Activated gamma-delta T cell treated with Interleukin-2 at 50 U/mL for 16 hours (primary cell): ENCODE data around the gene ATP2A3.
A peak's percentile ranks its signal among the peaks of the same experiment; 100 is the strongest.

ENCODE experiments used
- DNase-seq: peaks from one replicate; pipeline ENCODE4 v3.0.0-alpha.2; 2020

The ATP2A3 gene

DNA sequence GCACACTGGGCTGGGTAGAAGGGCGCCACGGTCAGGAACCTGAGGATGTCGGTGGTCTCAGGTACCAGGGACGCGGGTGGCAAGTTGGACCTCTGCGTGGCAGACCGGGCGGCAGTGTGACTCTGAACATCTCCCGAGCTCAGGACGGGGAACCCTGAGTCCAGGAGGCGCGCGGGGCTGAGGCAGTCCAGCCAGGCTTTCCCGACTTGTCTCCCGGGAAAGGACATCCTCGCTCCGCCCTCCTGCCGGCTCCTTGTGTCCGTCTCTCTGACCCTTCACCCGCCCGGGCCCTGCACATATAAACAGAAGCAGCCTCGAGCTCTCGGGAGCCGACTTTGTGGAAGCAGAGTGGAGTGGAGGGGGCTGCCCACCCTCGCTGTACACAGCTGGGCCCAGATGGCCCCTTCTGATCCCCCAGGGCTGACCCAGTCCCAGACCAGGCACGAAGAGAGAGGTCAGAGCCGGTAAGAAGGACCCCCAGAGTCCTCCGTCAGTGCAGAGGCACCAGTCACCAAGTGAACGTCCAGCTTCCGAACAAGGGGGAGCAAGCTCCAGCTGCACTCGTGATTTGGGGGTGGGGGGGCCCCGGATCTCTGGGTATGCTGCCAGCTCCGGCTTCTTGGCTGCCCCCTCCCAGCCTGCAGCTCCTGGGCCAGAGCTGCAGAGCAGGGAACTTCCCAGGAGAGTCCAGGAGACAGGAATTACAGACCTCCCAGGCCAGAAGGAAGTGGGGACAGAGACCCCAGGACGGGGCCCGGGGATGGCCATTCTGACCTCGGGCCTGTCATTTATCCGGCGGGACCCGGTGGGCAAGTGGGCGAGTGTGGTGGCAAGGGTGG, 39.5 kb downstream of the ATP2A3 start:
- no peak for DNase-seq

DNA sequence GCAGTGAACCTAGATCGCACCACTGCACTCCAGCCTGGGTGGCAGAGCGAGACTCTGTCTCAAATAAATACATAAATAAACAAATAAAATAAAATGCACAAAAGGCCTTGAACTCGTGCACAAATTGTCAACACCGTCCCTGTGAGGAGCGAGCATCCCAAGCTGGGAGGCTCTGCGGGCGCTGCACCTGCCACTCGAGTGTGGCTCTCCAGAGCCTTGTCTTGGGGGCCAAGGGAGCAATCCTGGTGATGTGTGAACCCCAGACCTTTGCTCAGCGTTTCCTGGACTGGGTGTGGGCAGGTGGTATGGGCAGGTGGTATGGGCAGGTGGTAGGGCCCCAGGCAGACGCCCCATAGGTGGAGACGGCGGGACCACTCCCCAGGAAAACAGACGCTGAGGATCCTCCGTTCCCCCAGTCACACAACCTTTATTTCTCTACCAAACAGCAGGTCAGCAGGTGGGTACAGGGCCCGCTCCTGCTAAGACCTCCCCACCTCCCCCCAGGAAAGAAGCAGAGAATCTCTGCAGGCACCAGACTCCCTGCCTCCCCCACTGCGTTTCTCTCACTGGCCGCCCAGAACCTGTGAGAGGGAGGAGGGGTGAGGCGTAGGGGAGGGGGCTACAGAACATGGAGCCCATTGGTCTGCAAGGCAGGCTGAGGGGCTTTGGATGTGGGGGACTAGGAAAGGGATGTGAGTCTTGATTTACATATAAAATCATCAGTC, 40.6 kb downstream of the ATP2A3 start:
- no peak for DNase-seq

- DNase-seq: no peak
Observed at GRCh38 chr17:3922765-3923164, 41.5 kb downstream of the ATP2A3 start.

DNA sequence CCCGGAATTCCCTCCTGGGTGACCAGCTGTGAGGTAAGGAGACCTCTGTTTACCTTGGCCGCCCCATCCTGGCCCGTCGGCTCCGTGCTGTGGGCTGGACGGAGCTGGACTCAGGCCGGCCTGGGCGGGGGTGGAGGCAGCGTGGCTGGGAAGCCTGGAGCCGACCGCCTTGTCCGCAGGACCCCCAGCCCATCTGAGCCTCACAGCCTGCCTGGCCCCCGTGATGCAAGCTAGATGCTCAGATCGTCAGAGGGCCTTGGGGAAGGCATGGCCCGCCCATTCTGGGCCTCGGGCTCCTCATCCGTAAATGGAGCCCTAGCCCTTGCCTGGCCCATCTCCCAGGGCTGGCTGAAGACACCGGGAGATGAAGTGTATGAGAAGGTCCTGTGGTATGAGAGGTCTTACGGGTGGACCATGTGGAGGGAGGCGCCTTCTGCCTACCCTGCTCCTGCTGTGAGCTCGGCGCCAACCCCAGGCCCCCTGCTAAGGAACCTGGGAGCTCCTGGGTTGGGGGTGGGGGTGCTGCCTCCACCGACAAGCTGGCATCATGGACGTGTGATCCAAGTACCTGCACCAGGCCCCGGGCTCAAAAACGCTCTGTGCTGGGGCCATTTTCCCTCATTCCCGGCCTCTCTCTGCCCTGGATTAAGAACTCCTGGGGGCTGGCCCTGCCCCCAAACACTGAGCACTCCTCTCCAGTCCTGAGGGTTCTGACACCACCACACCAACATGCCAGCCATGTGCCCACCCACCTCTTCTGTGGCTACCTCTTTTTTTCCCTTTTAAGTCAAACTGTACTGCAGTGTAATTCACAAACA, 42.5 kb downstream of the ATP2A3 start:
- DNase-seq: no peak

- DNase-seq: no peak
Observed at GRCh38 chr17:3921006-3921405, 43.2 kb downstream of the ATP2A3 start.

GRCh38 chr17:3919123-3919624, 45.1 kb downstream of the ATP2A3 start:
- DNase-seq: no peak

DNA sequence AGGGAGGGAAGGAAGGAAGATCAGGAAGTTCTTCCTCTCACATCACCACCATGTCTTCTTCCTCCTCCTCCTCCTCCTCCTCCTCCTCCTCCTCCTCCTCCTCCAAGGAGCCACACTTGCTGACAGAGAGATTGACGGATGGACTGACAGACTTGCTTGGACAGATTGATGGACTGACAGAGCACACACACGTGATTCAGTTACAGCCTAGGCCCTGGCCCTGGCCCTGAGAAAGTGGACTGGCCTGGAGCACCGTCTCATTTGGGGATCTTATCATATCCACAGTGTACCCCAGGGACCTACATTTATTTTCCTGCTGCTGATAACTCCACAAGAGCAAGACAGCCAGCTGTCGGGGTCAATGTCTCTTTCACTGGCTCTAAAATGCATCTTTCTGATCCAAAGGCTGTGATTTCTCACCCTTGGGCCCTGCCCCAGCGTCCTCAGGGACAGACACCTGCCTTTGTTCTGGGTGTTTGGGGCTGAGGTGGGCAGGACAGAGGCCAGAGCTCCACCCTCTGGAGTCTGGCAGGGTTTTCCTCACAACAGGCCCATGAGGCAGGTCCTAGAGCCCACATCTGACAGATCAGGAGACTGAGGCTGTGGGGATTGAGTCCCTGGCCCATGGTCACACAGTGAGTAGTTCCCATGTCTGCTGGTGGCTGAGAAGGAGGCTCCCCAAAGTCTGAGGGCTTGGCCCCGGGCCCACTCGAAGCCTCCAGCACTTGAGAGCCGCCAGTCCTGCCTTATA, 45.7 kb downstream of the ATP2A3 start:
- no peak for DNase-seq

- no peak for DNase-seq
Observed at GRCh38 chr17:3917391-3917931, 46.8 kb downstream of the ATP2A3 start.

GRCh38 chr17:3916825-3917224, 47.4 kb downstream of the ATP2A3 start:
- no peak for DNase-seq

GRCh38 chr17:3915995-3916696, 48.1 kb downstream of the ATP2A3 start, which contains the start of gene P2RX1:
Gene P2RX1, minus strand, starts transcription at chr17:3916465. Its CDS starts 240 bp downstream, at chr17:3916225.
- peak; percentile 29 for DNase-seq

- no peak for DNase-seq
Observed at GRCh38 chr17:3915581-3915994, 48.6 kb downstream of the ATP2A3 start.

- no peak for DNase-seq
Observed at GRCh38 chr17:3914312-3914670, 49.9 kb downstream of the ATP2A3 start.

- peak; percentile 81 for DNase-seq
Observed at GRCh38 chr17:3913531-3914311, 50.5 kb downstream of the ATP2A3 start.

- DNase-seq: no peak
Observed at GRCh38 chr17:3912827-3913226, 51.4 kb downstream of the ATP2A3 start.

GRCh38 chr17:3911271-3912053, 52.8 kb downstream of the ATP2A3 start:
- peak; percentile 55 for DNase-seq

DNA sequence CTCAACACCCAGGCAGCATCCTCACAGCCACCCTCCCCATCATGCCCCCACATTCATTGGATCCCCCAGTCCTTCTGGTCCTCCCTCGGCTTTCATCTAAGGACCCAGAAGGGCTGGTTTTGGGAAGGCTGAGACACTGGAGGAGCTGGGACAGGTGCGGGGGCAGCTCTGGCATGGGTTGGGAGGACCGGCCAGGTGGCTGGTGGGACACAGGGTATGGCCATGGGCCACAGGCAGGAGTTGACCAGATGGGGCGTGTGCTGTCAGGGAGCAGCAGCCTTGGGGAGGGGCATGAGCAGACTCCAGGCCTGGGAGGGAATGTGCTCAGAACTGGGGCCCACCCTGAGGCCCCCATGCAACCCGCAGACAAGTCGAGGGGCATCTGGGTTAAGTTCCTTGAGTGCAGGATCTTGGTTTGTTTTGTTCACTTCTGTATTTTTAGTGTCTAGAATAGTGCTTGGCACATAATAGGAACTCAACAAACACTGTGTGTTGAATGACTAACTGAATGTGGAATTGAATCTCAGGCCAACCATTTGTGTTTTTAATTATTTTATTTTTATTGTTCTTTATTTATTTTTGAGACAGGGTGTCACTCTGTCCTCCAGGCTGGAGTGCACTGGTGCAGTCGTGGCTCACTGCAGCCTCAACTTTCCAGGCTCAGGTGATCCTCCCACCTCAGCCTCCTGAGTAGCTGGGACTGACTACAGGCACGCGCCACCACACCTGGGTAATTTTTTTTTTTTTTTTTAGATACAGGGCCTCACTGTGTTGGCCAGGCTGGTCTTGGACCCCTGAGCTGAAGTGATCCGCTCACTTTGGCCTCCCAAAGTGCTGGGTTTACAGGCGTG, 53.6 kb downstream of the ATP2A3 start:
- DNase-seq: no peak

DNA sequence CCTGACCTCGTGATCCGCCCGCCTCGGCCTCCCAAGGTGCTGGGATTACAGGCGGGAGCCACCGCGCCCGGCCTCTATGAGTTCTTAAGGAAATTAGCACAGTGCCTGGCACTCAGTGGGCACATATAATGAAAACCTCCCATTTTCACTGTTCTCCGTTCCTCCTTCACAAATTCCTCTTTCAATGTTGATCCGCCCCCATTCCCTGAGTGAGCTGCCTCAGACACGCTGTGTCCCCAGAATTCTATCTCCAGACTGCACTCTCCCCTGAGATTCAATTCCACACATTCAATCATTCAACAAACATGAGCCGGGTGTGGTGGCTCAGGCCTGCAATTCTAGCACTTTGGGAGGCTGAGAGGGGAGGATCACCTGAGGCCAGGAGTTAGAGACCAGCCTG, 55.0 kb downstream of the ATP2A3 start:
- DNase-seq: no peak

GRCh38 chr17:3907483-3908216, 56.6 kb downstream of the ATP2A3 start:
- no peak for DNase-seq
